Measurements from ENCODE around the gene CHST8.

CHST8 gene

GRCh38 chr19:33750587-33751435 is 129.1 kb downstream of the CHST8 start:
- no peak for DNase-seq (ENCODE audit: extremely low read depth, low read depth)
- no peak overlapping the region for H3K4me3 ChIP-seq (replicated peaks; ENCODE audit: low read depth, low read length)
- no peak for TF ChIP-seq CTCF (IDR thresholded peaks at IDR 0.05; ENCODE audit: low read depth, low read length, missing control alignments)

- H3K4me3 ChIP-seq (replicated peaks; ENCODE audit: low read depth, low read length): no peak overlapping the region
- no peak for TF ChIP-seq CTCF (IDR thresholded peaks at IDR 0.05; ENCODE audit: low read depth, low read length, missing control alignments)
- no peak for DNase-seq (ENCODE audit: extremely low read depth, low read depth)
Observed at GRCh38 chr19:33751436-33751770, 129.7 kb downstream of the CHST8 start.

GRCh38 chr19:33752018-33752800 is 130.5 kb downstream of the CHST8 start:
- H3K4me3 ChIP-seq (replicated peaks; ENCODE audit: low read depth, low read length): no peak overlapping the region
- no peak for TF ChIP-seq CTCF (IDR thresholded peaks at IDR 0.05; ENCODE audit: low read depth, low read length, missing control alignments)
- DNase-seq (ENCODE audit: extremely low read depth, low read depth): no peak

GRCh38 chr19:33752945-33753344 is 131.2 kb downstream of the CHST8 start:
- TF ChIP-seq CTCF (IDR thresholded peaks at IDR 0.05; ENCODE audit: low read depth, low read length, missing control alignments): no peak
- no peak overlapping the region for H3K4me3 ChIP-seq (replicated peaks; ENCODE audit: low read depth, low read length)
- no peak for DNase-seq (ENCODE audit: extremely low read depth, low read depth)

- DNase-seq (ENCODE audit: extremely low read depth, low read depth): no peak
- TF ChIP-seq CTCF (IDR thresholded peaks at IDR 0.05; ENCODE audit: low read depth, low read length, missing control alignments): no peak
- H3K4me3 ChIP-seq (replicated peaks; ENCODE audit: low read depth, low read length): no peak overlapping the region
Observed at GRCh38 chr19:33754361-33754760, 132.6 kb downstream of the CHST8 start.

GRCh38 chr19:33755099-33756035 is 133.6 kb downstream of the CHST8 start:
- no peak overlapping the region for H3K4me3 ChIP-seq (replicated peaks; ENCODE audit: low read depth, low read length)
- no peak for TF ChIP-seq CTCF (IDR thresholded peaks at IDR 0.05; ENCODE audit: low read depth, low read length, missing control alignments)
- no peak for DNase-seq (ENCODE audit: extremely low read depth, low read depth)

Data from HFF-Myc (cell line).